WI38 (cell line): ENCODE measurements around the gene NAB2.

Source experiments
- H3K4me3 ChIP-seq: 2 replicates; pipeline ENCODE4 v1.5.1; 2011; ENCODE audit warnings: low read depth, mild to moderate bottlenecking, control low read depth, low read length
- CTCF ChIP-seq: IDR thresholded peaks from 2 replicates; pipeline ENCODE4 v1.5.1; 2012; ENCODE audit warnings: low read depth, mild to moderate bottlenecking, control low read depth, low read length

The NAB2 gene

GRCh38 chr12:57087691-57088353, 1.1 kb upstream of the NAB2 start:
- TF ChIP-seq CTCF, result no peak
- peak overlapping the region; percentile 81 for H3K4me3 ChIP-seq

GRCh38 chr12:57089271-57090245, 644 bp downstream of the NAB2 start:
- TF ChIP-seq CTCF, result no peak
- H3K4me3 ChIP-seq, result peak overlapping the region; percentile 98

GRCh38 chr12:57090490-57090889, 1.6 kb downstream of the NAB2 start:
- peak overlapping the region; percentile 98 for H3K4me3 ChIP-seq

GRCh38 chr12:57090924-57091637, 2.2 kb downstream of the NAB2 start:
- H3K4me3 ChIP-seq, result peak overlapping the region; percentile 98
- no peak for TF ChIP-seq CTCF

More at GRCh38 chr12:57090490-57090889, 1.6 kb downstream of the NAB2 start:
- no peak for TF ChIP-seq CTCF

GRCh38 chr12:57091638-57092528, 3.0 kb downstream of the NAB2 start:
- TF ChIP-seq CTCF, result no peak
- H3K4me3 ChIP-seq, result peak overlapping the region; percentile 98

- peak overlapping the region; percentile 8; the same call in 1 of the 2 replicates for H3K4me3 ChIP-seq
- TF ChIP-seq CTCF, result no peak
Measured at GRCh38 chr12:57092529-57092862, 3.6 kb downstream of the NAB2 start.
